Neural crest cell (in vitro differentiated cells): ENCODE measurements around the gene C2CD4B. TPM values are rescaled to one million over a fixed set of nuclear protein-coding genes. Genes with fewer than 3 reads are reported as not detected.
A peak's percentile ranks its signal among the peaks of the same experiment; 100 is the strongest.

Experiments used
- DNase-seq: peaks from one replicate; pipeline ENCODE4 v3.0.0; 2021; ENCODE audit warnings: low read depth, mixed read lengths, low spot score
- H3K27ac Mint-ChIP-seq: one replicate; pipeline ENCODE4 v1.8.0; 2021; ENCODE audit warnings: mild to moderate bottlenecking, mixed read lengths; ENCODE audit not compliant: unreplicated experiment
- H3K27me3 Mint-ChIP-seq: 2 replicates; pipeline ENCODE4 v1.8.0; 2021; ENCODE audit warnings: low read depth, mild to moderate bottlenecking, mixed read lengths
- H3K36me3 Mint-ChIP-seq: 2 replicates; pipeline ENCODE4 v1.8.0; 2021; ENCODE audit warnings: low read depth, mild to moderate bottlenecking, mixed read lengths
- H3K4me1 Mint-ChIP-seq: 2 replicates; pipeline ENCODE4 v1.8.0; 2021; ENCODE audit warnings: mixed read lengths
- H3K4me3 Mint-ChIP-seq: one replicate; pipeline ENCODE4 v1.8.0; 2021; ENCODE audit warnings: mild to moderate bottlenecking, mixed read lengths
- H3K9me3 Mint-ChIP-seq: 2 replicates; pipeline ENCODE4 v1.8.0; 2021; ENCODE audit warnings: mixed read lengths
- total RNA-seq: library from RNA; stranded (reverse); gene quantifications from 2 replicates; pipeline ENCODE4 v1.2.1, GENCODE V29; 2021
- TF ChIP-seq, protein P1 (sequence below): fragments of 200-600 bp; sonication (generic); conservative IDR thresholded peaks from 2 replicates; pipeline ENCODE4 v1.5.0; 2021; ENCODE audit warnings: antibody characterized with exemption, mild to moderate bottlenecking

The C2CD4B gene
- total RNA-seq, 1 donor from 2014 or later = not detected

DNA sequence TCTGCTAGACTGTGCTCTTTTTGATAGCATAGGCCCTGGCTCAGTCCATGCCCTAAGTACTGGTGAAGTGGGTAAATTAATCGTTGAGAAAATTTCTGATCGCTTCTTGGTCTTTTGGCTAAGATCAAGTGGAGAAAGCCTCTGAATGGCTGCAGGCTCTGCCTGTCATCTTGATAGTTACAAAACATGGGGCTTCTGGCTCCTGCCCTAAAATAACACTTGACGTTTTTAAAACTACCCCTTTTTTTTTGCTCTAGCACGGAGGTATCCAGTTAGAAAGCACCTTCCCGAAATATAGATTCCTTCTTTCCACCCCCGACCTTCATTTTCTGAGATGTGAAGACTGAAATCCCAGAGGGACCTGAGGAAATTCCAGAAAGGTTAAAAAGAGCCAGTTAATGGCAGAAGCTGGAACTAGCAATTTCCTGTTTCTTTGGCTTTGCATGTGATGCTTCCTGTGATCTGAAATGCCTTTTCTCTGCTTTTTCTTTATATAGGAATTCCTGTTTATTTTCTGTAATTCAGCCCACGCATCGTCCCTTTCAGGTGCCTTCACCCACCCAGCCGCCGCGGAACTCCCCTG, 799 bp upstream of the C2CD4B start:
- TF ChIP-seq, protein P1, sequence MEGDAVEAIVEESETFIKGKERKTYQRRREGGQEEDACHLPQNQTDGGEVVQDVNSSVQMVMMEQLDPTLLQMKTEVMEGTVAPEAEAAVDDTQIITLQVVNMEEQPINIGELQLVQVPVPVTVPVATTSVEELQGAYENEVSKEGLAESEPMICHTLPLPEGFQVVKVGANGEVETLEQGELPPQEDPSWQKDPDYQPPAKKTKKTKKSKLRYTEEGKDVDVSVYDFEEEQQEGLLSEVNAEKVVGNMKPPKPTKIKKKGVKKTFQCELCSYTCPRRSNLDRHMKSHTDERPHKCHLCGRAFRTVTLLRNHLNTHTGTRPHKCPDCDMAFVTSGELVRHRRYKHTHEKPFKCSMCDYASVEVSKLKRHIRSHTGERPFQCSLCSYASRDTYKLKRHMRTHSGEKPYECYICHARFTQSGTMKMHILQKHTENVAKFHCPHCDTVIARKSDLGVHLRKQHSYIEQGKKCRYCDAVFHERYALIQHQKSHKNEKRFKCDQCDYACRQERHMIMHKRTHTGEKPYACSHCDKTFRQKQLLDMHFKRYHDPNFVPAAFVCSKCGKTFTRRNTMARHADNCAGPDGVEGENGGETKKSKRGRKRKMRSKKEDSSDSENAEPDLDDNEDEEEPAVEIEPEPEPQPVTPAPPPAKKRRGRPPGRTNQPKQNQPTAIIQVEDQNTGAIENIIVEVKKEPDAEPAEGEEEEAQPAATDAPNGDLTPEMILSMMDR = no peak
- Mint-ChIP-seq H3K9me3 (no peaks in the 10 kb centered on the region), H3K4me3 (peak overlapping the region; percentile 58), H3K27ac (no peak overlapping the region), H3K27me3 (peaks cover 80% of the 10 kb centered on the region), H3K36me3 (no peaks in the 10 kb centered on the region), H3K4me1 (peaks cover 4% of the 10 kb centered on the region)
- DNase-seq = no peak

- peak; percentile 17 for DNase-seq
- Mint-ChIP-seq H3K27ac (no peak overlapping the region), H3K27me3 (peaks cover 89% of the 10 kb centered on the region), H3K9me3 (no peaks in the 10 kb centered on the region), H3K4me1 (peaks cover 4% of the 10 kb centered on the region), H3K4me3 (peak overlapping the region; percentile 85), H3K36me3 (no peaks in the 10 kb centered on the region)
- TF ChIP-seq, protein P1 = no peak
These were observed 535 bp downstream of the C2CD4B start for GRCh38 chr15:62164396-62165103.

DNA sequence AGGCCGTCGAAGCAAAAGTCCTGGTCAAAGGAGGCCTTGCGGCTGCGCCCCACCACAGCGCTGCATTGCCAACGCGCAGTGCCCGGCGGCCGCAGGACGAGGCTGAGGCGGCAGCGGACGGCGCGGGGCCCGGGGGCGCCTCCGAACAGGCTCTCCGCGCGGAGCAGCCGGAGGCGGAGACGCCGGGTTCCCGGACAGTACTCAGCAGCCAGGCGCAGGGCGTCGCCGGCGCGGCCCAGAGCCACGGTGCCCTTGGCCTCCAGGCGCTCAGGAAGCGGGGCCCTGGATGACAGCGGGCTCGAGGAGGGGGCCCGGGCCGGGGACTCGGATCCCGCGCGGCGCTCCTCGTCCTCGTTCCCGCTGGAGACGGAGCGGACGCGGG, 1.1 kb downstream of the C2CD4B start:
- Mint-ChIP-seq H3K4me1 (peaks cover 4% of the 10 kb centered on the region), H3K27ac (no peak overlapping the region), H3K4me3 (no peak overlapping the region), H3K9me3 (no peaks in the 10 kb centered on the region), H3K36me3 (no peaks in the 10 kb centered on the region), H3K27me3 (peaks cover 89% of the 10 kb centered on the region)
- TF ChIP-seq, protein P1 = no peak
- peak; percentile 8 for DNase-seq

- Mint-ChIP-seq H3K4me3 (peak overlapping the region; percentile 41), H3K9me3 (no peaks in the 10 kb centered on the region), H3K36me3 (no peaks in the 10 kb centered on the region), H3K27me3 (peaks cover 89% of the 10 kb centered on the region), H3K27ac (no peak overlapping the region), H3K4me1 (peaks cover 4% of the 10 kb centered on the region)
- TF ChIP-seq, protein P1 = peak; percentile 12
- no peak for DNase-seq
These were observed 1.6 kb downstream of the C2CD4B start for GRCh38 chr15:62163397-62164013.

GRCh38 chr15:62153228-62153627, 11.9 kb downstream of the C2CD4B start:
- H3K27ac Mint-ChIP-seq = no peak overlapping the region
- H3K27me3 Mint-ChIP-seq = peaks cover 29% of the 10 kb centered on the region
- no peaks in the 10 kb centered on the region for H3K9me3 Mint-ChIP-seq
- TF ChIP-seq, protein P1 = no peak
- DNase-seq = no peak
- H3K4me1 Mint-ChIP-seq = no peaks in the 10 kb centered on the region
- H3K36me3 Mint-ChIP-seq = no peaks in the 10 kb centered on the region
- no peak overlapping the region for H3K4me3 Mint-ChIP-seq
